Liver (tissue), 3 donors: ENCODE measurements around the gene APOBEC3G.

Experiments used
- CTCF ChIP-seq: fragments of 150-350 bp; IDR thresholded peaks from 2 replicates; pipeline ENCODE4 v1.5.1; 2017; ENCODE audit warnings: improper control_type of control experiment, low read depth, low read length; ENCODE audit not compliant: missing input control
- FOXA2 ChIP-seq: IDR thresholded peaks from 2 replicates; pipeline ENCODE4 v1.6.1; 2016; ENCODE audit warnings: antibody characterized with exemption
- GABPA ChIP-seq, 2 donors: IDR thresholded peaks in 1 of 2; conservative IDR thresholded peaks in 1 of 2; 2 replicates each; pipeline ENCODE4 v1.6.1; 2016; ENCODE audit warnings: antibody characterized with exemption in 2 of 2, mild to moderate bottlenecking in 1 of 2, moderate library complexity in 1 of 2
- donor health status: healthy.
- donor health status: healthy.

GRCh38 chr22:39129746-39130145 lies 52.7 kb downstream of the APOBEC3G start:
- no peak for TF ChIP-seq CTCF
- TF ChIP-seq FOXA2: no peak
- no peak for TF ChIP-seq GABPA (IDR thresholded peaks at IDR 0.05 in 1 of 2, conservative IDR thresholded peaks at IDR 0.05 in 1 of 2)
